SHP77 treated with DMSO at 0.1 percent for 48 hours (cell line): ENCODE results near the gene RIPK3.
"Not testable (repeated sequence)": the region's sequence is repeated elsewhere in the genome, so short reads cannot be mapped to it uniquely, and the experiment has no call there.

Experiments used
- DNase-seq: peaks from one replicate; lab custom pipeline; 2025; lab: John Stamatoyannopoulos, UW

Gene RIPK3

DNA sequence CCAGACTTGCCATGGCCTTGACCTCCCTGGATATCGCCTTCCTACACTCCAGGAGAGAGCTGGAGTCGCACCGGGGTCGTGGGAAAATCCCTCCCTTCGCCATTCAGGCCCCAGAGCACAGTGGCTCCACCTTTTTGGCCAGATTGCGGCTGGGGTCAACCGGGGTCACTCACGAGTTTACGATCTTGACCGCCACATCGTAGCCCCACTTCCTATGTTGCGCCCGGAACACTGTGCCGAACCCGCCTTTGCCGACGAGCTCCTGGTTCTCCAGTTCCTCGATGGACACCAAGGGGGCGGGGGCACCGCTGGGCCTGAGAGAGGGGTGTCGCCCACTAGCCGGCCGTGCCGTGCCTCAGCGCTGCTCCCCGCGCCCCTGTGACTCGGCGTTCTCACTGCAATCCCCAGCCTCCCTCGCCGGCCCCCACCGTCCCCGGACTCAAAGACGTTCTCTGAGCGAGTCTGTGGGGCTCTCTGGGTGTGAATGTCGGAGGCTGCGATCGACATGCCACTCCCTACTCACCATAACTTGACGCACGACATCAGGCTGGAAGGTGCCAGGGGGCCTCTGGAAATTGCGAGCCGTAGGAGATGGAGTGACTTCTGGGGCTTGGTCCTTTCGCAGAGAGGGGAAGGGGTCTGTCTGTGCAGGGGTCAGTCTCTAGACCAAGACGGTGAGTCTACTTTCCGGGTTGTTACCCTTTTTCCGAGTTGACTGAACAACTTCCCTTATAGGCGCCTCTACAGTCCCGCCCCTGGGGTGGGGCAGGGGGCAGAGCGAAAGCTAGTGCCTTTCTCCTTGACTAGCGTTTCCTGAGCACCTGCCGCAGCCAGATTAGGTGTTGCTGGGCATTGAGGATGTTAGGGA lies at the start of gene RIPK3:
TSS of gene RIPK3 (minus strand) at position 708 of the 868 bp plus-strand sequence. CDS start at position 543, 165 bp downstream.
- DNase-seq = no peak

- DNase-seq = no peak
Observed at GRCh38 chr14:24389226-24389848, 49.5 kb upstream of the RIPK3 start.

DNA sequence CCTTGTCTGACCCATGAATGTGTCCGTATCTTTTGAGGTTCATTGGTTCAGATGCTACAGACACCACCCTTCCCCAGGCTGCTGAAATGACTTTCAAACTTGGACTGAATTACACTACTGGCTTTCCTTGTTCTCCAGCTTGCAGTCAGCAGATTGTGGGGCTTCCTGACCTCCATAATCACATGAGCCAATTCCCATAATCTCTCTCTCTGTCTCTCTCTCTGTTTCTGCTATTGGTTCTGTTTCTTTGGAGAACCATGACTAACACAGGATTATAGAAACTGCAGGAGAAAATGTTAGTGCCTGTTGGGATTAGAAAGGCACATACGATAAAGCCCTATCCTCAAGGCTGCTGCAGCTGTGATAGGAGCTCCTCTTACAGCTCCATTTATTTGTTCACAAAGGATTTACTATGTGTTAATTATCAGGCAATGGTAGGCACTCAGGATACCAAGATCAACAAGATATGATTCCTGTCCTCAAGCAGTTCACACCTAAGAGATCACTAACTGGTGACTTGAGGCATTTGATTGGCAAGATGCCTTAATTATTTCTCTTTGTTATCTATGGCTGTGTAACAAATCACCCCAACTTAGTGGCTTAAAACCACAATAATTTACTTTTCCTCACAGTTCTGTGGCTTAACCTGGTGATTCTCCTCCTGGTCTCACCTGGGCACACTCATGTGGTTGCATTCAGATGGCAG lies 48.8 kb upstream of the RIPK3 start:
- no peak for DNase-seq

GRCh38 chr14:24387579-24387978 lies 47.8 kb upstream of the RIPK3 start:
- not testable (repeated sequence) for DNase-seq

GRCh38 chr14:24387009-24387345 lies 47.2 kb upstream of the RIPK3 start:
- DNase-seq = no peak

GRCh38 chr14:24385524-24385923 lies 45.7 kb upstream of the RIPK3 start:
- no peak for DNase-seq

DNA sequence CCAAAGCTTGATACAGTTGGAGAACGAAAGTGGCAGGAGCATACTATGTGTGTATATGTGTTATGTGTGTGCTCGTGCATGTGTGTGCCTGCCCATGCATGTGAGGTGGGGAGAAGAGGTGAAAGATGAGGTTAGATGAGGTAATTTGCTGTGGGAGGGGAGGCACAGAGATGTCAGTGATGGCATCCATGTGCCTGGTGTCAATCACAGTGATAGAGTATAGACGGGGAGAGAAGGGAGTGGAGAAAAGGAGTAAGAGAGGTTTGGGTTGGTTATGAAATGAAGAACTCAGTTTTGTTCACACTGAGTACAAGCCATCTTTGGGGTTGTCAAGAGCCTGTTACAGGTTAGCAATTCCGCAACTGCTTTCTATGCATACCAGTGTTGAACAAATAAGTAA lies 44.4 kb upstream of the RIPK3 start:
- DNase-seq = no peak

DNA sequence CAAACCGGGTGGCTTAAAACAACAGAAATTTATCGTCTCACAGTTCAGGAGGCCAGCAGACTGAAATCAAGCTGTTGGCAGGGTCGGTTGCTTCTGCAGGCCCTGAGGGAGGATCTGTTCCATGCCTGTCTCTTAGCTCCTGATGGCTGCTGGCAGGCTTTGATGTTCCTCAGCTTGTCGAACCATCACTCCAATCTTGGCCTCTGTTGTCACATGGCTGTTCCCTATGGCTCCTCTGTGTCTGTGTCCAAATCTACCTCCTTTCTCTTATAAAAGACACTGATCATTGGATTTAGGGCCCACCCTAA lies 42.2 kb upstream of the RIPK3 start:
- no peak for DNase-seq

DNA sequence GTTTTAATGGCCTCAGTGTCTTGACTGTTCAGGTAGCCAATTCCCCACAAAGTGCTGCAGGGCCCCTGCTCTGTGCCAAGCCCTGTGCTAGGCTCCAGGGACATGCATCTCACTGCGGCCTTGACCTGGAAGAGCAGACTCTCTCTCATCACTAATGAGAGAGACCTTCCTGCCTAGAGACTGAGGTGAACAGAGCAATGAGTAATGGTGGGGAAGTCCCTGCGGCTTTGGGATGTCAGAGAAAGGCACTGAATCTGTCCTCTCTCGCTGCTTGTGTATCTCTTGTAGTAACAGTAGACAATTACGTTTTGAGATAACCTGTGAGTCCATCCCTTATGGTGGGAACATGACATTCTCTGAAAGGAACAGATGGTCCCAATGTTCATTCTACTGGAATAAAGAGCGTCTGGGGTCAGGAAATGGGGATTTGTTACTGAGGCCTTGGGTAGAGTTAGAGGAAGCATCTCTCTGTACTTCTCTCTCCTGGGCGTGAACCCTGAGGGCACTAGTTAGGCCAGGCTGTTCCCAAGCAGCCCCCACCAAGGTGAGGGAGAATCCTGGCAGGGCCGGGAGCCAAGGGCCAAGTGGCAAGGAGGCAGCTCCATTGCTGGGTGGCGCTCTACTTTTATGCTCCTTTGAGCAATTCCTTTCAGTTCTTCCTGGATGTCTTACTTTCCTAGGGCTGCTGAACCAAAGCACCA lies 41.7 kb upstream of the RIPK3 start:
- DNase-seq = no peak

GRCh38 chr14:24379907-24380730 lies 40.3 kb upstream of the RIPK3 start:
- DNase-seq = no peak

- DNase-seq = no peak
Observed at GRCh38 chr14:24378981-24379906, 39.5 kb upstream of the RIPK3 start.

GRCh38 chr14:24378327-24378726 lies 38.5 kb upstream of the RIPK3 start:
- DNase-seq = no peak

DNA sequence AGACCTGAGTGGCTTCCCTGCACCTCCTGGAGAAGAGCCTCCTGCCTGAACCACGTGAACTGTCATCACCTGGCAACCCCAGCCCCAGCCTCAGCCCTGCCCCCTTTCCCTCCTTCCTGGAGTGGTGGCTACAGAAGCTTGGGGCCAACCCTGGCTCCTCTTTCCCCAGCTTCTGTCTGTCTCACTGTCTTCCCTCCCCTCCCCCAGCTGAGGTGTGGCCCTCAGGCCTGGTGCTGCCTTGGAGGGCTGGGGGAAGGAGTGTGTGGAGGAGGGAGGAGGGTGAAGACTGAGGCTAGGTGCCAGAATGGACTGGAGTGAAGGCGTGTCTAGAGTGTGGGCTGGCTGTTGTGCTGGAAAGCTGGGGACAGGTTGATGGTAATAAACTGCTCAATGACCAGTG lies 37.9 kb upstream of the RIPK3 start:
- no peak for DNase-seq

GRCh38 chr14:24377126-24377525 lies 37.3 kb upstream of the RIPK3 start:
- DNase-seq = no peak

- no peak for DNase-seq
Observed at GRCh38 chr14:24376448-24377070, 36.8 kb upstream of the RIPK3 start.

DNA sequence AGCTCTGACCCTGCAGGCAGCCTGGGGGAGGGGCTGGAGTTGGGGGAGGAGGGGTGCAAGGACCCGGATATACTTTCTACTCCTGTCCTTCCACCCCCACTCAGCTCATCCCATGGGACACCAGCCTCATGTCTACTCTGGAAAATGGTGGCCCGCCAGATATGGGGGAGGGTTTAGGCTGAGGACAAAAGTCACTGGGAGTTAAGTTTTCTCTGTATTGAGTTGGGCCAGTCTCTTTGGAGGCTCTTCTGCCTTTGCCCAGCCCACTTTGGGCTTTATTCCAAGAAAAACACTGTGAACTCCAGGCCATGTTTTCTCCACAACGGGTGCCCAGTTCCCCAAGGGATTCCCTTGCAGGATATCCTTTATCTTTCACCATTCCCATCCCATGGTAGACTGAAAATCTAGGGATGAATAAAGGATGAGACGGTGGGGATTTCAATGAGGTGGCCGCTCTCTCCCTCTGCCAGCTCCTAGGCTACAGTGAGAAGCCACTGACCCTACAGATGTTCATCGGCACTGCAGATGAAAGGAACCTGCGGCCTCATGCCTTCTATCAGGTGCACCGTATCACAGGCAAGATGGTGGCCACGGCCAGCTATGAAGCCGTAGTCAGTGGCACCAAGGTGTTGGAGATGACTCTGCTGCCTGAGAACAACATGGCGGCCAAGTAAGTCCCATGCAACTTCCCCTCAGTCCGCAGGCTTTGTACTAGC lies 33.1 kb upstream of the RIPK3 start:
- no peak for DNase-seq

DNA sequence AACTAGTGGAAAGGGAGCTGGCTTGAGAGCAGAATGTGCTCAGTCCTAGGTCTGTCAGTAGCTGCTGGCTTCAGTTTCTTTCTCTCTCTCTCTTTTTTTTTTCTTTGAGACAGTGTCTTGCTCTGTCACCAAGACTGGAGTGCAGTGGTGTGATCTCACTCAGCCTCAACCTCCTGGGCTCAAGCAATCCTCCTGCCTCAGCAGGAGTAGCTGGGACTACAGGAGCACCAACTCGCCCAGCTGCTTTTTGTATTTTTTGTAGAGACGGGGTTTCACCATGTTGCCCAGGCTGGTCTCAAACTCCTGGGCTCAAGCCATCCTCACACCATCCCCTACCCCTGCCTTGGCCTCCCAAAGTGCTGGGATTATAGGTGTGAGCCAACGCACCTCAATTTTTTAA lies 31.8 kb upstream of the RIPK3 start:
- not testable (repeated sequence) for DNase-seq

DNA sequence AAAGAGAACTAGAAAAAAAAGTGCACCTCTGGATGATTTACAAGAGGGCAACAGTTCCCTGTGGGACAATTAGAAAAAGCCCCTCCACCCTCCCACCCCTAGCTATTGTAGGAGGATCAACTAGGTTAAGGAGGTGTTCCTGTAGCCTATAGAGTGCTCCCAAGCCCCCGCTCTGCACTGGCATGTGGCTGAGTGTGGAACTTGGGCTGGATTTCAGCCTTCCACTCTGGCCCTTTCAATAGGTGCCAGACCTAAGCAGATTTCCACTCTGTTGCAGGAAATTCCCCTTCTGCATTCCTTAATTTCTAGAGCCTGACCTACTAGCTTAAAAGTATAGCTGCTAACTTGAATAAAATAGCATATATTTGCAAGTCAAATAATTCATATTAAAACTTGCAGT lies 31.0 kb upstream of the RIPK3 start:
- no peak for DNase-seq

GRCh38 chr14:24369907-24370687 lies 30.3 kb upstream of the RIPK3 start:
- DNase-seq = no peak
